H1 (cell line): Measurements from ENCODE around the gene AOPEP. TPM values are rescaled to one million over a fixed set of nuclear protein-coding genes. Genes with fewer than 3 reads are reported as not detected.

Experiments used
- CTCF ChIA-PET: fragments of 300-600 bp; sonication (Branson Sonifier 250); formaldehyde crosslinking; loops from one replicate; lab custom pipeline; 2021; ENCODE audit not compliant: partially characterized antibody; lab: Charles Lee
- POLR2A ChIA-PET: fragments of 300-600 bp; sonication (Branson Sonifier 250); formaldehyde crosslinking; loops from one replicate; lab custom pipeline; 2021; ENCODE audit warnings: inconsistent platforms; ENCODE audit not compliant: partially characterized antibody; lab: Charles Lee
- DNase-seq, 2 experiments: peaks; one replicate each; pipeline versions ENCODE4 v3.0.0 to v3.0.0-alpha.2; 2010 to 2022; ENCODE audit warnings: low spot score in 2 of 2, low read depth in 1 of 2, mixed read lengths in 1 of 2
- FAIRE-seq: peaks from 2 replicates; lab custom pipeline; 2011; peaks lifted over from hg19 to GRCh38; lab: Jason Lieb, UNC
- H2AFZ ChIP-seq: 2 replicates; pipeline ENCODE4 v1.8.1; 2012; ENCODE audit warnings: low read length, inconsistent platforms
- H2AK5ac ChIP-seq: 2 replicates; pipeline ENCODE4 v1.6.1; 2013; ENCODE audit warnings: low read depth, low read length
- H2BK120ac ChIP-seq: replicated peaks from 2 replicates; pipeline ENCODE3; 2013; ENCODE audit warnings: low read depth, low read length, inconsistent platforms
- H2BK12ac ChIP-seq: 2 replicates; pipeline ENCODE4 v1.6.1; 2013; ENCODE audit warnings: low read depth, low read length
- H2BK15ac ChIP-seq: 2 replicates; pipeline ENCODE4 v1.6.1; 2013; ENCODE audit warnings: low read length
- H2BK20ac ChIP-seq: 2 replicates; pipeline ENCODE4 v1.6.1; 2013; ENCODE audit warnings: low read length
- H2BK5ac ChIP-seq: 2 replicates; pipeline ENCODE4 v1.6.1; 2013; ENCODE audit warnings: low read depth, low read length
- H3K14ac ChIP-seq: 2 replicates; pipeline ENCODE4 v1.6.1; 2013; ENCODE audit warnings: inconsistent platforms; ENCODE audit not compliant: insufficient read length
- H3K18ac ChIP-seq: 2 replicates; pipeline ENCODE4 v1.6.1; 2013; ENCODE audit warnings: low read length; ENCODE audit errors: extremely low read depth
- H3K23ac ChIP-seq: 2 replicates; pipeline ENCODE4 v1.6.1; 2013; ENCODE audit warnings: inconsistent platforms; ENCODE audit not compliant: insufficient read length
- H3K23me2 ChIP-seq: 2 replicates; pipeline ENCODE4 v1.6.1; 2013; ENCODE audit warnings: low read depth, low read length
- H3K27ac ChIP-seq: 2 replicates; pipeline ENCODE4 v1.6.1; 2011; ENCODE audit warnings: low read depth, low read length, inconsistent platforms
- H3K27me3 ChIP-seq, 4 experiments: replicated peaks in 1 of 4; 1 replicate in 1 of 4; 2 replicates in 3 of 4; pipeline versions ENCODE4 v1.6.1 to v1.8.1; 2011 to 2013; ENCODE audit warnings: low read length in 3 of 4, mild to moderate bottlenecking in 3 of 4, inconsistent platforms in 2 of 4, mixed read lengths in 2 of 4, moderate library complexity in 1 of 4; ENCODE audit not compliant: control insufficient read depth in 3 of 4, insufficient read depth in 3 of 4; ENCODE audit errors: extremely low read depth in 1 of 4
- H3K36me3 ChIP-seq, 4 experiments: 2 replicates each; pipeline versions ENCODE4 v1.6.1 to v1.8.1; 2011 to 2013; ENCODE audit warnings: mild to moderate bottlenecking in 4 of 4, low read length in 3 of 4, moderate library complexity in 2 of 4, control low read depth in 1 of 4, inconsistent platforms in 1 of 4; ENCODE audit not compliant: insufficient read depth in 4 of 4, control insufficient read depth in 2 of 4
- H3K4ac ChIP-seq: replicated peaks from 2 replicates; pipeline ENCODE3; 2013; ENCODE audit warnings: low read length, low read depth, mixed read lengths, inconsistent platforms; ENCODE audit not compliant: insufficient read length
- H3K4me1 ChIP-seq, 4 experiments: replicated peaks in 1 of 4; 1 replicate in 1 of 4; 2 replicates in 3 of 4; pipeline versions ENCODE4 v1.6.1 to v1.8.1; 2011 to 2013; ENCODE audit warnings: low read length in 3 of 4, inconsistent platforms in 2 of 4, mixed read lengths in 1 of 4; ENCODE audit not compliant: insufficient read depth in 4 of 4, control insufficient read depth in 3 of 4
- H3K4me2 ChIP-seq, 2 experiments: 2 replicates each; pipeline versions ENCODE4 v1.6.1 to v1.8.1; 2011 to 2013; ENCODE audit warnings: low read depth in 2 of 2, low read length in 2 of 2, control low read depth in 1 of 2, inconsistent platforms in 1 of 2, mild to moderate bottlenecking in 1 of 2; ENCODE audit not compliant: insufficient read depth in 1 of 2
- H3K4me3 ChIP-seq, 4 experiments: fragments of 200-600, 300-600 bp in 1 of 4; sonication (generic), shearing (Covaris generic), sonication (Bioruptor Twin) in 1 of 4; 2 replicates each; pipeline versions ENCODE4 v1.5.1 to v1.8.1; 2011 to 2016; ENCODE audit warnings: low read length in 4 of 4, low read depth in 3 of 4, control low read depth in 2 of 4, inconsistent platforms in 2 of 4, mild to moderate bottlenecking in 2 of 4, mixed read lengths in 1 of 4, moderate library complexity in 1 of 4; ENCODE audit not compliant: insufficient read depth in 2 of 4; ENCODE audit errors: extremely low read depth in 1 of 4
- H3K56ac ChIP-seq: replicated peaks from 2 replicates; pipeline ENCODE3; 2013; ENCODE audit warnings: low read depth, mild to moderate bottlenecking, mixed read lengths, low read length, inconsistent platforms; ENCODE audit not compliant: insufficient read length
- H3K79me1 ChIP-seq: 2 replicates; pipeline ENCODE4 v1.6.1; 2013; ENCODE audit warnings: low read depth, low read length, control low read depth
- H3K79me2 ChIP-seq, 2 experiments: 2 replicates each; pipeline versions ENCODE4 v1.6.1 to v1.8.1; 2012 to 2013; ENCODE audit warnings: low read length in 2 of 2, mild to moderate bottlenecking in 2 of 2, inconsistent platforms in 1 of 2; ENCODE audit not compliant: insufficient read depth in 2 of 2, control insufficient read depth in 1 of 2
- H3K9ac ChIP-seq, 4 experiments: replicated peaks in 1 of 4; 1 replicate in 1 of 4; 2 replicates in 3 of 4; pipeline versions ENCODE4 v1.6.1 to v1.8.1; 2011 to 2013; ENCODE audit warnings: low read depth in 3 of 4, low read length in 3 of 4, control low read depth in 2 of 4, mild to moderate bottlenecking in 2 of 4, moderate library complexity in 2 of 4, inconsistent platforms in 1 of 4; ENCODE audit errors: extremely low read depth in 1 of 4
- H3K9me3 ChIP-seq, 2 experiments: 2 replicates each; pipeline versions ENCODE4 v1.6.1 to v1.8.1; 2012 to 2013; ENCODE audit warnings: mild to moderate bottlenecking in 2 of 2, moderate library complexity in 2 of 2, control low read depth in 1 of 2, inconsistent platforms in 1 of 2, low read depth in 1 of 2, low read length in 1 of 2, mixed read lengths in 1 of 2; ENCODE audit not compliant: insufficient read depth in 2 of 2
- H4K20me1 ChIP-seq, 2 experiments: replicated peaks in 1 of 2; 2 replicates each; pipeline versions ENCODE3 to v1.8.1; 2011 to 2013; ENCODE audit warnings: inconsistent platforms in 2 of 2, low read length in 2 of 2, mild to moderate bottlenecking in 1 of 2; ENCODE audit not compliant: insufficient read depth in 2 of 2, control insufficient read depth in 1 of 2
- H4K5ac ChIP-seq: 2 replicates; pipeline ENCODE4 v1.6.1; 2013; ENCODE audit warnings: low read length, low read depth, mixed read lengths, inconsistent platforms; ENCODE audit not compliant: insufficient read length
- H4K8ac ChIP-seq: 2 replicates; pipeline ENCODE4 v1.8.0; 2013; ENCODE audit warnings: mild to moderate bottlenecking, moderate library complexity, low read length, inconsistent platforms; ENCODE audit not compliant: insufficient read depth; ENCODE audit errors: extremely low read depth
- H4K91ac ChIP-seq: replicated peaks from 2 replicates; pipeline ENCODE3; 2013; ENCODE audit warnings: low read length, mixed read lengths, inconsistent platforms; ENCODE audit not compliant: insufficient read length
- CTBP2 ChIP-seq: IDR thresholded peaks from 2 replicates; pipeline ENCODE4 v1.7.0; 2011; ENCODE audit warnings: borderline replicate concordance, mild to moderate bottlenecking, moderate library complexity, mixed read lengths, low read length; ENCODE audit not compliant: insufficient read depth, insufficient read length
- EP300 ChIP-seq, 2 experiments: IDR thresholded peaks; 1 replicate in 1 of 2; 2 replicates in 1 of 2; pipeline ENCODE4 v1.6.1; 2011 to 2012; ENCODE audit warnings: low read depth in 2 of 2, low read length in 2 of 2, mild to moderate bottlenecking in 2 of 2, borderline replicate concordance in 1 of 2, inconsistent platforms in 1 of 2, moderate library complexity in 1 of 2
- POLR2A ChIP-seq, 2 experiments: IDR thresholded peaks; 1 replicate in 1 of 2; 2 replicates in 1 of 2; pipeline ENCODE4 v1.6.1; 2011; ENCODE audit warnings: low read depth in 2 of 2, low read length in 2 of 2, mild to moderate bottlenecking in 2 of 2; ENCODE audit errors: control extremely low read depth in 1 of 2
- POLR2AphosphoS5 ChIP-seq: IDR thresholded peaks from 2 replicates; pipeline ENCODE4 v1.6.1; 2011; ENCODE audit warnings: low read depth, low read length
- RFX5 ChIP-seq: IDR thresholded peaks from 2 replicates; pipeline ENCODE4 v1.6.1; 2011; ENCODE audit warnings: low read depth, low read length, improper control_type of control experiment, borderline replicate concordance
- RXRA ChIP-seq: IDR thresholded peaks from 2 replicates; pipeline ENCODE4 v1.6.1; 2011; ENCODE audit warnings: low read depth, mild to moderate bottlenecking, low read length, moderate library complexity; ENCODE audit not compliant: insufficient read depth
- SP2 ChIP-seq: IDR thresholded peaks from 2 replicates; pipeline ENCODE4 v1.6.1; 2012; ENCODE audit warnings: mild to moderate bottlenecking, low read length, inconsistent platforms
- TAF1 ChIP-seq: IDR thresholded peaks from 2 replicates; pipeline ENCODE4 v1.6.1; 2011; ENCODE audit warnings: mild to moderate bottlenecking, low read depth, low read length
- TEAD4 ChIP-seq: IDR thresholded peaks from 2 replicates; pipeline ENCODE4 v1.6.1; 2012; ENCODE audit warnings: low read depth, low read length, inconsistent platforms, mixed read lengths
- YY1 ChIP-seq: IDR thresholded peaks from 2 replicates; pipeline ENCODE4 v1.6.1; 2011; ENCODE audit warnings: low read depth, mild to moderate bottlenecking, low read length
- WGBS, 2 experiments: shearing (Covaris generic) in 1 of 2; methylation state at CpG; one replicate each; pipeline versions ENCODE4 v1.1.6 to v1.1.7; 2013 to 2015; ENCODE audit warnings: low lambda C conversion rate in 2 of 2, mixed read lengths in 2 of 2, inconsistent platforms in 1 of 2, low coverage in 1 of 2, missing lambda C conversion rate in 1 of 2; ENCODE audit not compliant: insufficient replicate concordance in 2 of 2, insufficient coverage in 1 of 2, insufficient read length in 1 of 2; ENCODE audit errors: extremely low coverage in 1 of 2, missing lambda C conversion rate in 1 of 2; 5-methylcytosine and 5-hydroxymethylcytosine counted together
- polyA plus RNA-seq, 7 experiments: library from polyadenylated mRNA; depleted of rRNA in 3 of 7; stranded (reverse) in 5 of 7; unstranded in 2 of 7; fragments of >200 nt in 5 of 7; fragments of 200-250 nt in 2 of 7; gene quantifications; 1 replicate in 5 of 7; 2 replicates in 1 of 7; 4 replicates in 1 of 7; pipeline versions ENCODE4 v1.2.1 to v1.2.3, GENCODE V29; 2011 to 2013; ENCODE audit warnings: missing spikeins in 2 of 7, mixed read lengths in 2 of 7
- total RNA-seq: library from RNA; stranded (reverse); fragmentation: NEBNext Ultra II Directional; extraction: Animal tissue kit (Norgen Biotek cat#: 25700); gene quantifications from 2 replicates; pipeline ENCODE4 v1.2.1, GENCODE V29; 2021
- TF ChIP-seq, protein P1 (sequence below): IDR thresholded peaks from 2 replicates; pipeline ENCODE4 v1.6.1; 2012; ENCODE audit warnings: low read length, inconsistent platforms

AOPEP gene
- total and polyA plus RNA-seq, 2 of the 8 experiments (the other 6 are each of a cell fraction or from before 2014, with no cell fraction given): 6.1 to 14.3 TPM

GRCh38 chr9:94922098-94922607 is 195.7 kb downstream of the AOPEP start:
- Histone ChIP-seq H3K18ac (peak overlapping the region; percentile 51), H2BK20ac (no peak overlapping the region), H3K9me3 (no peaks in the 10 kb centered on the region), H2AFZ (no peak overlapping the region), H3K79me1 (no peaks in the 10 kb centered on the region; the same call in 1 of the 2 replicates), H3K4me1 (peaks cover 2 to 11% (median 7%) of the 10 kb centered on the region in 4 experiments; a peak in 6 of 7 replicates), H2BK12ac (0 out of 2 replicates have a peak overlapping the region, but pooled peaks have one; percentile 17), H3K23me2 (no peaks in the 10 kb centered on the region), H2AK5ac (no peak overlapping the region), H4K8ac (no peak overlapping the region), H2BK5ac (no peak overlapping the region), H4K20me1 (no peaks in the 10 kb centered on the region), H3K27me3 (no peaks in the 10 kb centered on the region), H3K4ac (no peak overlapping the region), H3K14ac (no peak overlapping the region), H3K27ac (no peak overlapping the region), H3K56ac (no peak overlapping the region), H4K91ac (peak overlapping the region; percentile 12), H4K5ac (no peak overlapping the region), H2BK120ac (no peak overlapping the region), H3K79me2 (no peaks in the 10 kb centered on the region), H2BK15ac (no peak overlapping the region), H3K23ac (no peak overlapping the region), H3K4me3 (no peak overlapping the region), H3K9ac (no peak overlapping the region), H3K4me2 (no peak overlapping the region), H3K36me3 (no peaks in the 10 kb centered on the region)
- TF ChIP-seq EP300 (IDR thresholded peaks at IDR 0.05; ENCODE audit: borderline replicate concordance in 1 of 2, low read depth in 2 of 2, low read length in 2 of 2) (no peak), POLR2A (IDR thresholded peaks at IDR 0.05; ENCODE audit: control extremely low read depth in 1 of 2, low read depth in 2 of 2, low read length in 2 of 2) (no peak), YY1 (no peak), RFX5 (no peak), TAF1 (no peak), RXRA (no peak), TEAD4 (no peak), CTBP2 (no peak), POLR2AphosphoS5 (no peak), SP2 (no peak)
- TF ChIP-seq, protein P1, sequence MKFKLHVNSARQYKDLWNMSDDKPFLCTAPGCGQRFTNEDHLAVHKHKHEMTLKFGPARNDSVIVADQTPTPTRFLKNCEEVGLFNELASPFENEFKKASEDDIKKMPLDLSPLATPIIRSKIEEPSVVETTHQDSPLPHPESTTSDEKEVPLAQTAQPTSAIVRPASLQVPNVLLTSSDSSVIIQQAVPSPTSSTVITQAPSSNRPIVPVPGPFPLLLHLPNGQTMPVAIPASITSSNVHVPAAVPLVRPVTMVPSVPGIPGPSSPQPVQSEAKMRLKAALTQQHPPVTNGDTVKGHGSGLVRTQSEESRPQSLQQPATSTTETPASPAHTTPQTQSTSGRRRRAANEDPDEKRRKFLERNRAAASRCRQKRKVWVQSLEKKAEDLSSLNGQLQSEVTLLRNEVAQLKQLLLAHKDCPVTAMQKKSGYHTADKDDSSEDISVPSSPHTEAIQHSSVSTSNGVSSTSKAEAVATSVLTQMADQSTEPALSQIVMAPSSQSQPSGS: no peak
- FAIRE-seq (no peak), DNase-seq (no peak)
- WGBS, 2 experiments: 85% methylated on average over 10 of the region's 10 CpGs; no CpG with 5 or more reads in 1 of the 2 experiments
- ChIA-PET CTCF (no interaction called here), POLR2A (no interaction called here)
